HG03521 (cell line): ENCODE data around the gene TMEM114.

Experiments used
- ATAC-seq: cut with Tn5 transposase; IDR thresholded peaks from one replicate; pipeline ENCODE4 v1.9.1; 2021; ENCODE audit warnings: mild to moderate bottlenecking, moderate library complexity; ENCODE audit not compliant: unreplicated experiment

Gene TMEM114

GRCh38 chr16:8551388-8552332 lies 38.7 kb downstream of the TMEM114 start:
- ATAC-seq = no peak

GRCh38 chr16:8550728-8551387 lies 39.5 kb downstream of the TMEM114 start:
- no peak for ATAC-seq

GRCh38 chr16:8549843-8550412 lies 40.4 kb downstream of the TMEM114 start:
- no peak for ATAC-seq

- no peak for ATAC-seq
These were observed 42.1 kb downstream of the TMEM114 start for GRCh38 chr16:8548166-8548565.

- ATAC-seq = no peak
These were observed 42.5 kb downstream of the TMEM114 start for GRCh38 chr16:8547762-8548161.

- no peak for ATAC-seq
These were observed 45.9 kb downstream of the TMEM114 start for GRCh38 chr16:8544406-8544805.

GRCh38 chr16:8543258-8543657 lies 47.1 kb downstream of the TMEM114 start:
- ATAC-seq = no peak

GRCh38 chr16:8542393-8542792 lies 47.9 kb downstream of the TMEM114 start:
- ATAC-seq = no peak

GRCh38 chr16:8541868-8542267 lies 48.4 kb downstream of the TMEM114 start:
- ATAC-seq = no peak

- ATAC-seq = no peak
These were observed 52.5 kb downstream of the TMEM114 start for GRCh38 chr16:8537691-8538342.

GRCh38 chr16:8533509-8533908 lies 56.8 kb downstream of the TMEM114 start:
- ATAC-seq = no peak

GRCh38 chr16:8530752-8531384 lies 59.4 kb downstream of the TMEM114 start:
- ATAC-seq = no peak

GRCh38 chr16:8528471-8528870 lies 61.8 kb downstream of the TMEM114 start:
- ATAC-seq = no peak

- ATAC-seq = no peak
These were observed 66.4 kb downstream of the TMEM114 start for GRCh38 chr16:8523932-8524331.

- no peak for ATAC-seq
These were observed 67.6 kb downstream of the TMEM114 start for GRCh38 chr16:8522757-8523156.

- no peak for ATAC-seq
These were observed 70.7 kb downstream of the TMEM114 start for GRCh38 chr16:8519643-8520042.
